Measurements from ENCODE around the gene AFTPH.
"Not testable (repeated sequence)": the region's sequence is repeated elsewhere in the genome, so short reads cannot be mapped to it uniquely, and the experiment has no call there.

Gene AFTPH

DNA sequence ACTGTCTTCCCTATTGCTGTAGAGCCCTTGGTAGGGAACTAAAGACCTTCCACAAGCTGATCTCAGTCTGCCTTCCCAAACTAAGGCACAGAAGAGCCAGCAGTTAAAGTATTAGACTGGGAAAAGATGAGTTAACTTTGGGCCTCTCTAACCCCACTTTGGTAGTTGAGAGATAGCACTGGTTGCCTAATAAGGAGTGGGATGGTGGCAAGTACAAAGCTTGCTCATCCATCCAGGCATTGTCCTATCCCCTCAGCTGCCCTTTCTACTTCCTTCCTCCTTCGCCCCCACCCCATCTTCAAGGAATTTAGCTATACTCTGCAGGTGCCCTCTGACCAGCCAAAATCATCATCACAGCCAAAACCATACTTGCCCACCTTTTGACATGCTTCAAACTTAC lies 22.2 kb upstream of the AFTPH start:
- DNase-seq = no peak

DNA sequence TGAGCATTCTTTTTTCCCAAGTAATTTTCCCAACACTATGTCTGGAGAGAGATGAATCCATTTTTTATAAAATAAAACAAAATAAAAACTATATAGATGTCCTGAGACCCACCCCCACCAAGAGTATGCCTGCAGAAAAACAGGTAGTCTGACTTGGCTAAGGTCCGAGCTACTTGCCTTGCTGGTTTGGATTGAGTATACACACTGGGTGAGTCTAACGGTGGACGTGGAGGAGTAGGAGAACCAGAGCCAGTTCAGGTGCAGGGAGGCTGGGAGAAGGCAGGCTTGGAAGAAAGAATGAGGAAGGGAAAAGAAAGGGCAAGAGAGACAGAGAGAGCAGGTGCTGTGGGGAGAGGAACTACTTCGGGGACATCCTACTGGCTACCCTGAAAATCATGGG lies 21.3 kb upstream of the AFTPH start:
- no peak for DNase-seq

DNA sequence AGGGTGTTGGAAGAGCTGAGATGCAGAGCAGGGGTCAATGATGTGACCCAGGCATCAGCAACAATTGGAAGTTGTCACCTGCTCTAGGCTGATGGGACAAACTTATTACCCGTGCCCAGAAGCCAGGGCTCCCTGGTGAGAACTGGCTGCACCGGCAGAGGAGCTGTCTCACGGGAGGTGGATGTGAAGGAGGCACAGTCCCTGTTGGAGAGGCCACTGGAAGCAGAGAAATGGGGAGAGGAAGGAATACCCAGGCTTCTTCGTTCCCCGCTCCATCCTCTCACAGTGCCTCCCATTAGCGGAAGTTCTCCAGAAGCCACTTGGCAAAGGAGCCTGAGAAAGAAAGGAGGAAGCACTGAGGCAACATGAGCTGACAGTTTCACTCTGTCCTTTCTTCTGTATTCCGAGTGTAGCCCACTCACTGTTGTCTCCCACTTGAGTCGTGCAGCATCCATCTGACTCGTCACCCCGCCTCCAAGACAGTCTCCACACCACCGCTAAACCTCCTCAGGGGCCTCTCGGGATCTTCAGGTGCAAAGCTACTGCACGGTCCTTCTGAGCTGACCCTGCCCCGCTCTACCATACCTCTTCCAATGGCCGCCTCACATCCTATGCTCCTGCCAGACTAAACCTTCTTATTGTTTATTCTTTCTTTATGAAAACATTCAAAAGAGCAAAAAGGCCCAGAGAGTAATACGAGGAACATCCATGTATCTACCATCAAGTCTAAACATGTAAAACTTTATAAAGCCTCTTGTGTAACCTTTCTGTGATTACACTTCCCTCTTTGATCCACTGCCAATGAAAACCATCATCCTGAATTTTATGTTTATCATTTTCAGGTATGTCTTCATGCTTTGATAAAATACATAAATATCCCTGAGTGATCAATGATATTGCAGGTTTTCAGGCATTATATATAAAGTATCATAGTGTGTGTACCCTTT lies 19.1 kb upstream of the AFTPH start:
- DNase-seq = no peak

DNA sequence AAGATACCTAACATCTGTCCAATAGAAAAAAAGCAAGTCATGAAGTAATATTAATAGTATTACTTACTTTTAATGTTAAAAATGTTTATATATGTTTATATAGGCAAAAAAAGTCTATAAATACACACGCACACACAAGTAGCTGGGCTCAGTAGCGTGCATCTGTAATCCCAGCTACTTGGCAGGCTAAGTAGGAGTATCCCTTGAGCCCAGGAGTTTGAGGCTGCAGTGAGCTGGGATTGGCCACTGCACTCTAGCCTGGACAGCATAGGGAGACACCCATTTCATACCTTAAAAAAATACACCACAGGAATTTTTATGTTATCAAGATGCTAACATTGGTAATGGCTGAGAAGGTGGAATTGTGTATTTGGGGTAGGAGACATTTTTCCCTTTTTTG lies 17.4 kb upstream of the AFTPH start:
- no peak for DNase-seq

DNA sequence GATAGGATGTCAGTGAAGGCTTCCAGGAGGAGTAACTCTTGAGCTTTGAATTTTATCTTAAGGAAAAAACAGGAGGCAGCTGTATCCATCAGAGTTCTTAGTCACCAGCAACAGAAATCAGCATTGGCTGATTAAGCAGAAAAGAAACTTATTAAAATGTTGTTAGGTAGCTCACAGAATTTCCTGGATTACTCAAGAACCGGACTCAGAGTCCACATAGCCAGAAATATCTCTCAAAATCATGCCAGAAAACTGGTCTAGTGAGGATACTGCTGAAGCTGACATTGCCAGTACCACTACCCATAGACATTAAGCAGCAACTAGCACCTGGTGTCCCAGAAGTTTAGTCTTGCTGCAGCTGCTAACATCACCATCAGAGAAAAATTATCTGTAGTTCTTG lies 10.1 kb upstream of the AFTPH start:
- no peak for DNase-seq

DNA sequence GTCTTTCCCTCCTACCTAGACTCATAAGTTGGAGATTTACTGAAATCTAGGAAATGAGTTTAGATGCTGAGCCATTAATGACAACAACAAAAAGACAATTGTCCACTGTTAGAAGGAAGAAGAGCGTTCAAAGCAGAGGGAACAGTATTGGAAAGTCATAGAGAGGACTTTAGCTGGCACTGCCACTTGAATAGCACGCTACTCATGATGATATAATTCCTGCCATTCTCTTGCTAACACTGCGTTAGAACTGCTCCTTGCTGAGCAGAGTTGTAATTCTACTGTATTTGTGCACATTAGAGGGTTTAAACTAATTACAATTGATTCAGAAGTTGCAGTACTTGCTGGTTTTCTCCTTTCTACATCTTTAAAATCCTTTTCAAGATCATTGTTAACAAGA lies 9.0 kb upstream of the AFTPH start:
- DNase-seq = no peak

DNA sequence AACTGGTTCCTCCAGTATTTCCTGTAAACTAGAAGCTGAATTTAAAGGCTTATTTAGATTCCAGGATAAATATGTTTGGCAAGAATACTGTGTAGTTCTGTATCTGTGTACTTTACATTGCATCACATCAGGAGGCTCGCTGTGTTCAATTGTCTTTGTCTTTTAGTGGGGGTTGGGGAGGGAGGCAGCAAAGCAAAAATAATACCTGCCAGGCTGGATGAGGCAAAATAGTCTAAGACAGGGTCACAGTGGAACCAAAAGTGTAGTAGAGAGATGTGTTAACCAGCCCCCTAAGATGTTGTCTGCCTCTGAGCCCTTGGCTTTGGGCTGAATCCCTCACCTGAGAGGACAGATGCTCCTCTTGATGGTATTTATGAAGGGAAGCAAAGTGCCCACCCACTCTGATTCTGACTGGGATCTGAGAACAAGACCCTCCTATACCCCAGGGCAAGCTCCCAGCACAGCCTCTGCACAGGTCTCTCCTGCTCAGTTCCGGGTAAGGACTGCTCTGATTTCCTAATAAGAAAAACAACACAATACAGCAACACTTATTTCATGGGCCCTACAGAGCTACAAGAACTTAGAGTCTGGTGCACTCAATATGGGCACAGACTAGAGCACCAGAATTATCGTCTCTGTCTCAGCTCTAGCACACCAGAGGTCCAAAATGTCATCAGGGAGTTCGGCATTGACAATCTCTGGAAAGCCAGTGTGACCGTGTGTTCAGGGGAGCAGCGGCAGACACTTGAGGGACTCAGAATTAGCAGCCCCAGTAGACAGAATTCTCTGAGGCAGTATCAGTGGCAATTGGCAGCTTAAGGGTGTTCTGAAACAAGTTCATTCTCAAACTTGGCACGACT lies 7.2 kb upstream of the AFTPH start:
- no peak for DNase-seq

DNA sequence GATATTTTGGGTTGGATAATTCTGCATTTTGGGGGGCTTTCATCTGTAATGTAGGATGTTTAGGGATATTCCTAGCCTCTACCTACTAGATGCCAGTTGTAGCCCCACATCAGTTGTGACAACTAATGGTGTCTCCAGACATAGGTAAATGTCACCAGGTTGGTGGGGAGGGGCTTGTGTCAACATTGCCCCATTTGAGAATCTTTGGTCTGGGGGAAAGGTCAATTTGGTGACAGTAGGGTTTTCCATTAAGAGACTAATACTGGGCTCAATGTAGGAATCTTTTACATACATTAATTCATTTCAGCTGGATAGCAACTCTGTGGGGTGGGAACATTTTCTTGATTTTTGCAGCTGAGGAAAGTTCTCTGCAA lies 6.6 kb upstream of the AFTPH start:
- DNase-seq = no peak

DNA sequence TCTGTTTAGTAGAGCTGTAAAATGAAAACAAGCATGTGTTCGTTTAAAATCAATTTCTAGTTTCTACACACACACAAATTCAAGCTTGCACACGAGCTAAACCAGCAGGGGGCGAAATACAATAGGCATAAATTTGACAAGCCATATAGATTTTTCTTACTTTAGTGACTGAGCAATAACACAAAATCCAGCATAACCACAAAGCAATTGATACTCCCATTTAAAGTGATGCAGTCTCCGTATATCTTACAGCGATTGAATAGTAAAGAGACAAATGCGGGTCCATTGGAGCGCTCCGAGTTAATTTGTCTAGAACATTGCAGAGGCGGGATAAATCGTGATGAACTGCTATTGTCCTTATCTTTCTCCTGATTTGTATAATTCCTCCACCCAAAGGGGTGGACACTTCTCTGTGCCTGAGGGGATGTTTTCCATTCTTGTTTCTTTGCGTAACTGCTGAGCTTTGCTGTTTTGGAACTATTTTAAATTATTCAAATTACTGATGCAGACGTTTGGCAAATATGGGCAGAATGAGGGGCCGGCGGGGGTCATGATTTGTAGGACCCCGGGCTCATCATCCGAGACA lies 1.2 kb upstream of the AFTPH start:
- DNase-seq = peak; percentile 77

DNA sequence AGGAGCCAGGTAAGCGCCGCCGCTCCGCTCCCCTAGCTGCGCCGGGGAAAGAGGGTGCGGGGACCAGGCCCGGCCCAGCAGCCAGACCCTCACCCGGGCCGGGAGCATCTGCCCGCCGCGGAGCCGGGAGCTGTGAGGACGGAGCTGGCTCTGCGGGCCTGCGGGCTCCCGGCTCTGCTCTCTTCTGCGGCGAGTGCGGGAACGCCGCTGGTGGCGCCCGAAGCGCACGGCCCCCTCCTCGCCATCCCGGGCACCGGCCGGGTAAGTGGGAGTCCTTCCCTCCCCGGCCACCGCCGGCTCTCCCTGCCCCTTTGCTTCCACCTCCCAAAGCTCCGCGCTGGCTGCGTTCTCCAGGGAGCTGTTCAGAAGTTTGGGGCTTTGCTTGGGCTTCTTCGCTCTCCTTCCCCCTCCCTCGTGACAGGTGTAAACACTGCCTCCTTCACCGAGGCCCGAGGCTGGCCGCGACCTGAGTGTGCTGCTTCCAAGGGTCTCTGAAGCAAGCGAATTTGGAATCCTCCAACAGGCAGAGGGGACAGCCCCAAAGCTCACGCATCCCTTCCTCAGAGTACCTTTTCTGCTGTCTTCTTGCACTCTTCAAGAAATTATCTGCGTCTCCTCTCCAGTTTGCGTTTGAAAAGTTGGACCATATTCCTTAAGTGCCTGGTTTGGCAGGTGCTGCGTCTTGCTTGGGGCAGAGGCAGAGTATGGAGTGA lies 632 bp downstream of the AFTPH start:
- no peak for DNase-seq

DNA sequence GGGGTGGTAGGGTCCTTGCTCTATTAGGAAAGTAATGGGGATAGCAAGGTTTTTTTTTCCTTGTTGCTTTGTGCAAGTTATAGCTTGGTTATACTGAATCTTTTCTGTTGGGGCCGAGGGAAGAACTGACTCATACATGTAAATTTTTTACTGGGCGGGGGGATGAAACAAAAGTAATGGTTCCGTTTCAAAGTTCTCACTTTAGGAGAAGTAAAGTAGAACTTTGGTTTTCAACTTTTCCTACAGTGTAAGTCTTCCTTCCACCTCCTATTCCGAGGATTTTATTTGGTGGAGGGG lies 1.1 kb downstream of the AFTPH start:
- peak; percentile 13 for DNase-seq

DNA sequence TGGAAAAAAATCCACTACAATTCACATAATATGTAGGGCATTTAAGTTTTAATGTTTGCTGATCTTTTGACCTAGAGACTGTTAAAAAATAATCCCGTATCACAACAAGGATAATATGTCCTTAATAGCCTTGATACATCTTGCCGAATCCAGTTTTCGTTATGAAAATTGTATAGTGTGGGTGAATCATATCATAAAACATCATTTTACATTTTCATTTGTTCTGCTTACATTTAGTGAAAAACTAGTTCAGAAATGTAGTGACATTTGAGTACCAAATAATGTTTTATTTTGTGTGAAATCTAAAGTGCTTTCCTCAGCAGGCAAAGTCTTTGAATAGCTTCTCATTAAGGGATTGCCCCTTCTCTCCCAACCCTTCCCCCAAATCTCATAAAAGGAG lies 1.9 kb downstream of the AFTPH start:
- no peak for DNase-seq

DNA sequence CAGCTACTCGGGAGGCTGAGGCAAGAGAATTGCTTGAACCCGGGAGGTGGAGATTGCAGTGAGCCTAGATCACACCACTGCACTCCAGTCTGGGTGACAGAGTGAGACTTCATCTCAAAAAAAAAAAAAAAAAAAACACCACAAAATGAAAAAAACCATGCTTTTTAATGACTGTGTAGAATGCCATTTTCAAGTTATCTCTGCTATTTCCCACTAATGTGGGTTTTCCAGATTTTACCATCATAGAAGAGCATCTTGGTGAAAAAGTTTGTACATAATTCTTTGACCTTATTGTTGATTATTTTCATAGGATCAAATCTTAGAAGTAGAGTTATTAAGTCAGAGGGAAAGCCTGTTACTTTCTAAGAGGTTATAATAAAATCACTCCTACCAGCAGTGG lies 6.8 kb downstream of the AFTPH start:
- DNase-seq = not testable (repeated sequence)

DNA sequence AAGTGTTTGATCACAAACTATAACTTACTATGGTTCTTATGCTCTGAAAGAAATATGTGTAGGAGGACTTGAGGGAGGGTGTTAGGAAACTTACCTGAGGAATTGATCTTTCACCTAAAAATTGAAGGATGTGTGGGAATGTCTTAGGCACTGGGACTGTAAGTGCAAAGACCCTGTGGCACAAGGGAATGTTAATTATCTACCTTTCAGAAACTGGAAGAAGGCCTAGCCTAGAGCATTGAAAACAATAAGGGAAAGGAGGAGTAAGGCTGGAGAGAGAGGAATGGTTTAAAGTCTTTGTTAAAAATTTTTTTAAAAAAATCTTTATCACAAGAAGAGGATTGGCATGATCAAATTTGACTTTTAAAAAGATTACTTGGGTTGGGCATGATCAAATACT lies 7.9 kb downstream of the AFTPH start:
- no peak for DNase-seq

DNA sequence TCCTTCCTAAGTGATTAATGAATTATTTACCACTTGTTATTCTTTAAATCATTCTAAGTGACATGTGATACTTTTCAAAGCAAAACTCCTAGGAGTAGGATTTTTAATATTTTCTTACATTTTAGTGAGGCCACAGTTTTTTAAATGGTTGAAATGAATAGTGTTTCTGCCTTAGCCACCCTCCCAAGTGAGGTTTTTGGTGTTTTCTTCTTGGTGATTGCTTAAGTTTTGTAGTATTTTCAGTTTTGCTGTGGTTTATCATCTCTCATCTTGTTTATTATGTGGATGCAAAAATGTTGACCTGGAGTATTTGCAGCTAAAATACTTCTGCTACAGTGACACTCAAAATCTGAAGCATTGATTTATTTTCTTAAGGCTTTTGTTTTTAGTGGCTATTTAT lies 9.8 kb downstream of the AFTPH start:
- no peak for DNase-seq

DNA sequence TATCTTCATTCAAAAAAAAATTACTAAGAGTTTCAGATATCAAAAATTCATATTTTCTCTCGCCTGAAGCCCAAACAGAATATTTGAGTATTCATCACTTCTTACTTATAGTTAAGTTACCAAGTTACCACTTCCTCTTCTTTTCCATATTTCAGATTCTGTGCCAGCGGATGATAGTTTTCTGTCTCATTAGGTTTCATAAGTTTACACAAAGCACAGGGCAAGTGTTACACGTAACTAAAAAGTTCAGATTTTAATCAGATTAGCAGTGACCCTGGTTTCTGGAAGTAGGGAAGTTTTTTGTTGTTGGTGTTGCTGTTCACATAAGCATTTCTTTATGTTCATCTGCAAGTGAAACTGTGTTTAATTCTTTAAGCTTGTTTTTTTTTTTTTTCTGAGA lies 10.2 kb downstream of the AFTPH start:
- DNase-seq = no peak

DNA sequence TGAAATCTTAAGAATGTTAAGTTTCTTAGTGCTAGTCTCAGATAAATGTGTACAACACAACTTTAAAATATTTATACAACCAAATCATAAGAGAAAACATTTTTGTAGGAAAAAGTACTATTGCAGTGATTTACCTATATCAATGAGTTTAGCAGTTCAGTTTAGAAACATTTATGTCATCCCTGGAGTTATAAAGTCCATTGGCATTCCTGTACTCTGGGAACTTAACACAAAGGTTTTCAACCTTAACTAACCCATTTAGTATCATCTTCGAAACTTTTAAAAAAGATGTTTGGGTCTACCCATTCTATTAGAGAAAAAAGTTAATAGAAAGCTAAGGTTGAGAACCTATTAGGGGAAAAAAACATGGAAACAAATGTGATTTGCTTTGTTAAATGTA lies 10.9 kb downstream of the AFTPH start:
- DNase-seq = no peak

DNA sequence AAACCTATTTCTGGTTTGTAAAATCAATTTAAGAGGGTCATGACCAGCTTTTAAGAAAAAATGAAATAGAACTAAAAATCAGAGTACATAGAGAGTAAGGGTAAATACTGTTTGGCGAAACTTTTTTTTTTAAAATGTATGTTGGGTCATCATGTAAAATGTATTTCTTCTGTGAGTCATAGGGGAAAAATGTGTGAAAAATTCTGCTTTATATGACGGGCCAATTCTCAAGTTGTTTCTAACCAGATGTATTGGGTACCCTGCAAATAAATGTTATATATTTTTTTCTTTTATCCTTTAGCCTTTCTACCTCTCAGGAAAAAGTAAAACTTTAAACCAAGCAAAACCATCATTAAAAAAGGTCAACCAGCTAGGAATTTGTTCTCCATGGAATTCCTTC lies 13.9 kb downstream of the AFTPH start:
- DNase-seq = no peak

DNA sequence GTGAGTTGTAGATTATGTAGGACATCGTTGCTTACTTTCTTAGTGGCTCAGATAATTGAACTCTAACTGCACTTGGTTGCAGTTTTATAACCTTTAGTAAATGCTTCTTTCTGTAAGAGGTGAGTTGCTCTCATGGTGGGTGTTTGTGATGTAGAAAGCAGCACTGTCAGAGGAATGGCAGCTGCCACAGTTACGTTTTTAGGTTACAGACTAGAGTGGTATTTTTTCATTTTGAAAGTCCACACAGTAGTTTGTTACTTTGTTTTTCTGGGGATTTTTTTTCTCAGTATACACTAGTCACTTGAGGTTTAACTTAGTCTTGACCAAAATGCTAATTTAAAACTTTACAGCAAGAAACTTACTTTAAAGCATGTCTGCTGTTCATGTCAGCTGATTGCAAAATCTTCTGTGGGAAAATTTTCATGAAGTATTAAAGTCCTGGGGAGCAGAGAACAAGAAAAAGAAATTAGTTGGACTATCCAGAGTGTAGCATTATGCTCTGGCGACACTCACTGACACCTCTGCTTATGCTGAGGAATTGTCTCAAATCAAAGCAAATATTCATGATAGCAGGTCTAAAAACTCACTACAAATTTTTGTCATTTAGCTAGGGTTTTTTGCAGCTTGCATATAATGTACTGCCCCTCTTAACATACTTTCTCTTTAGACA lies 14.8 kb downstream of the AFTPH start:
- DNase-seq = no peak

DNA sequence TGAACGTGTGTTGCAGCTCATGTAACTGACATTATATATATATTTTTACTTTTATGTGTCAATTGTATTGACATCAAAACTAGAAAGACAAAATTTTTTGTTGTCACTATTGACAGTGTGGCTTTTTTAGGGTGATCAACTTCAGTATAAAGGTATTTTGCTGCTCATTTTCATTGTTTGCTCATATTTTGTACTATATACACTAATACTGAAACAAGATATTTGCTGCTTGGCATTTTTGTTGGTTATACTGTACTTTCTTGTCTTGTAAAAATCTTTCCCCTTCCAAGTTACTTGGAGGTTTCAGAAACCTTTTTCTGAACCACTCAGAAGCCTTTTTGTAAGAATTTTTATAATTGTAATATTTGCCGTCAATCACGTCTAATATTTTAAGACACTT lies 16.5 kb downstream of the AFTPH start:
- DNase-seq = no peak

DNA sequence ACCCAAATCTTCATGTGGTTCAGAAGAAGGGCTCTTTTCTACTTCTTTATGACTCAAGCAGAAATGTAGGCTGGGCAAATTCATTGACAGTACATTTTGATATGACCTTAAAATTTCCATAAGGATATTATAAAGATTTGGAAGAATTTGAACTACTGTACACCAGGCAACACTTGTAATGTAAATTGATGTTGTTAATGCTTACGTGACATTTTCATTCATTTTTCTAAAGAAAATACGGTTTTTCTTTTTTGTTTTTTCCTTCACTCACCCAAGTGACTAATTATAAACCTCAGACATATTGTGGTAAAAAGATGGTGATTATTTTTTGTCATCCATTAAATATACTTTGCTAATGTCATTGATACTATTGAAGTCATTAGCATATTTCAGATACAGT lies 17.4 kb downstream of the AFTPH start:
- DNase-seq = no peak
